ENCODE data around the gene SLCO3A1.

DNA sequence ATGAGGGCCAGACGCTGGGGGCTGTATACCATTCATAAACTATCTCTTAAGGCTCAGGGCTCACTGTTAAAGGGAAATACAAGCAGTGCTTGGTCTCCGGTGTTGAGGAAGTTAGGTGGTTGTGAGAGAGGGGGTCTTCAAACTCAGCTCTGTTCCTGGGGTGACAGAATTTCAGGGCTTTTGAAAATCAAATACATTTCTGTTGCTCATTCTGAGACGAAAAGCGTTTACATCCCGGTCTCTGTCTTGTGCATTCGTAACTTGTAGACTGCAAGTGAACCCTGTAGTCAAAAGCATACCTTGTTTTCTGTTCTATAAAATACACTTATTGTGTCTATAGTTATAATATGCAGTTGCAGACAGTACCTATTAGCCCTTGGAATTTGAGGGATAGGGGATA is 1.7 kb downstream of the SLCO3A1 start:
- TF ChIP-seq, protein P1, sequence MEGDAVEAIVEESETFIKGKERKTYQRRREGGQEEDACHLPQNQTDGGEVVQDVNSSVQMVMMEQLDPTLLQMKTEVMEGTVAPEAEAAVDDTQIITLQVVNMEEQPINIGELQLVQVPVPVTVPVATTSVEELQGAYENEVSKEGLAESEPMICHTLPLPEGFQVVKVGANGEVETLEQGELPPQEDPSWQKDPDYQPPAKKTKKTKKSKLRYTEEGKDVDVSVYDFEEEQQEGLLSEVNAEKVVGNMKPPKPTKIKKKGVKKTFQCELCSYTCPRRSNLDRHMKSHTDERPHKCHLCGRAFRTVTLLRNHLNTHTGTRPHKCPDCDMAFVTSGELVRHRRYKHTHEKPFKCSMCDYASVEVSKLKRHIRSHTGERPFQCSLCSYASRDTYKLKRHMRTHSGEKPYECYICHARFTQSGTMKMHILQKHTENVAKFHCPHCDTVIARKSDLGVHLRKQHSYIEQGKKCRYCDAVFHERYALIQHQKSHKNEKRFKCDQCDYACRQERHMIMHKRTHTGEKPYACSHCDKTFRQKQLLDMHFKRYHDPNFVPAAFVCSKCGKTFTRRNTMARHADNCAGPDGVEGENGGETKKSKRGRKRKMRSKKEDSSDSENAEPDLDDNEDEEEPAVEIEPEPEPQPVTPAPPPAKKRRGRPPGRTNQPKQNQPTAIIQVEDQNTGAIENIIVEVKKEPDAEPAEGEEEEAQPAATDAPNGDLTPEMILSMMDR (IDR thresholded peaks at IDR 0.05; ENCODE audit: low read depth, low read length), result no peak
- TF ChIP-seq EZH2phosphoT487 (IDR thresholded peaks at IDR 0.05; ENCODE audit: low read depth), result no peak
